Transverse colon (tissue), 4 donors: ENCODE data around the gene CNNM3.

Source experiments
- CTCF ChIP-seq, 5 experiments: fragments of 200-600 bp in 3 of 5; fragments of 450-650 bp in 2 of 5; sonication (generic) in 3 of 5; IDR thresholded peaks; 1 replicate in 2 of 5; 2 replicates in 3 of 5; pipeline ENCODE4 v1.5.1; 2016 to 2017; ENCODE audit warnings: antibody characterized with exemption in 5 of 5, inconsistent platforms in 3 of 5, mild to moderate bottlenecking in 2 of 5, moderate library complexity in 1 of 5
- EP300 ChIP-seq: sonication (generic); formaldehyde crosslinking; IDR thresholded peaks from one replicate; pipeline ENCODE4 v1.6.1; 2017; ENCODE audit warnings: antibody characterized with exemption, low read depth
- POLR2A ChIP-seq: fragments of 450-650 bp; IDR thresholded peaks from one replicate; pipeline ENCODE4 v1.6.1; 2016; ENCODE audit warnings: antibody characterized with exemption, mild to moderate bottlenecking, moderate library complexity
- POLR2AphosphoS5 ChIP-seq, 3 donors: sonication (generic); formaldehyde crosslinking; IDR thresholded peaks; one replicate each; pipeline ENCODE4 v1.6.1; 2016; ENCODE audit warnings: antibody characterized with exemption in 3 of 3

GRCh38 chr2:96824079-96824870, 8.2 kb downstream of the CNNM3 start:
- TF ChIP-seq CTCF (IDR thresholded peaks at IDR 0.05) = no peak
- no peak for TF ChIP-seq EP300
- no peak for TF ChIP-seq POLR2A
- no peak for TF ChIP-seq POLR2AphosphoS5 (IDR thresholded peaks at IDR 0.05)
